Epidermal melanocyte (primary cell): ENCODE results near the gene SPOCK3.
"Not testable (repeated sequence)": the region's sequence is repeated elsewhere in the genome, so short reads cannot be mapped to it uniquely, and the experiment has no call there.

ENCODE experiments used
- DNase-seq: peaks from one replicate; pipeline ENCODE4 v3.0.0; 2011; ENCODE audit warnings: low spot score; ENCODE audit not compliant: insufficient read length

Gene SPOCK3

GRCh38 chr4:166827167-166827566, 407.1 kb downstream of the SPOCK3 start:
- no peak for DNase-seq

DNA sequence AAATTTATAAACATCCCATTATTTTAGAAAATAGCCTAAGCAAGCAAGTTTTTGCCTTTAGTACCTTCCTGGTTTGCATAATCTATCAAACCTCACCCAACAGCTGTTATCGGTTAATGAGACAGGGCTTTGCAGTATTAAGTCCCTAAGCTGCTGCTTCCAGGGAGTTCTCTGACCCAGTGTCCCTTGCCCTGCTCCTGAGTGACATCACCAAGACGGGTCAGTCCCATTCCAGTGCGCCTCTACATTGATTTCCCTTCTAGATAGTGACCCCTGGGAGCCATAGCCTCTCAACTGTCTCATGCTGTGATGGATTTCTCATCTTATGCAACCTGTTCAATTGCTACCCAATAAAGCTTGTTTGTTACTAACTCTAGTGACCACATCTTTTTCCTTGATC, 410.4 kb downstream of the SPOCK3 start:
- DNase-seq, result no peak

GRCh38 chr4:166823126-166823525, 411.2 kb downstream of the SPOCK3 start:
- no peak for DNase-seq

DNA sequence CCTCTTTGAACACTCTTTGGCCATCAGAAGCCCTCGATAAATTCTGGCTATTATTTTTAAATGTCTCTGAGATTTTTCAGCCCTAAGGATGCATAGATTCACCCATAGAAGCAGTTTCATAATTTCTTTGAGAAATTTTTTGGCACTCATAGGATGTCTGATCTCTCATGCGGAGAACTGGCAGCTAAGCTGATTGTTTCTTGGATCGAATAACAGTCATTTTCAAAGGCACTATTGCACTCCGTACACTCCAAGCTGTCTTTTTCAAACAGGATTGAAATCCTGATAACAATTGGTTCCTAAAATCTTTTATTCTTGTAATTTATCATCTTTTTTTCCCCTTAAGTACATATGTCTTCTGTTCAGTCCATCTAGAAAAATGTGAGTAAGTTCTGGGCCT, 411.9 kb downstream of the SPOCK3 start:
- no peak for DNase-seq

DNA sequence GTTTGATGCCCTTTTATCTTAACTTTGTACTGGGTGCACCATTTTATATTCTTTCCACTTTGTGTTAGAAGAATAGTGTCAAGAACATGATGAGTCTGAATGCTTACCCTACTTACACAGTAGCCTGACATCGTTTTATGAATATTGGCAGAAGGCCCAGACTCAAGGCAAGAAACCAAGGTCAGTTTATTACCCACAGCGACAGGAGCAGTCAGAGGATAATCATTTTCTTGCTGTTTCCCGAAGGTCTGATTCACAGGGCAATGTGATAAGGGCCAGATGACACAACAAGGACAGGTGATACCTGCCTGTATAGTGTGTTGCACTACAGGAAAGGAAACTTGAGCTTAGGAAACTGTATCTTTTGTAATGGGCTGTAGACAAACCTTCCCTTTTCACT, 417.4 kb downstream of the SPOCK3 start:
- DNase-seq, result no peak

GRCh38 chr4:166808380-166808779, 425.9 kb downstream of the SPOCK3 start:
- DNase-seq, result no peak

DNA sequence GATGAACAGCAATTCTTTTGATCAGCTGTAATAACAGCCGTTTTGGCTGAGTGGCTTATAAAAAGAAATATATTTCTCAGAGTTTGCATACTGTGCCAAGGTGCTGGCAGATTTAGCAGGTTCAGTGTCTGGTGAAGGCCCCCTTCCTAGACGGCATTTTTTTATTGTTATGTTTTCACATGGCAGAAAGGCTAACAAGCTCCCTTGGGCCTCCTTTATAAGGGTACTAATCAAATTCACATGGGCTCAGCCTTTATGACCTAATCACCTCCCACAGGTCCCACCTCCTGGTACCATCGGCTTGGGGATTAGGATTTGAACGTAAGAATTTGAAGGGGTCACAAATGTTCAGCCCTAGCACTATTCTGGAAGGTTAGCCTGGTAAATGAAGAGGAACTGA, 431.9 kb downstream of the SPOCK3 start:
- no peak for DNase-seq

- no peak for DNase-seq
Observed at GRCh38 chr4:166798126-166798525, 436.2 kb downstream of the SPOCK3 start.

- DNase-seq, result no peak
Observed at GRCh38 chr4:166777760-166778159, 456.5 kb downstream of the SPOCK3 start.

GRCh38 chr4:166763018-166763417, 471.3 kb downstream of the SPOCK3 start:
- DNase-seq, result no peak

DNA sequence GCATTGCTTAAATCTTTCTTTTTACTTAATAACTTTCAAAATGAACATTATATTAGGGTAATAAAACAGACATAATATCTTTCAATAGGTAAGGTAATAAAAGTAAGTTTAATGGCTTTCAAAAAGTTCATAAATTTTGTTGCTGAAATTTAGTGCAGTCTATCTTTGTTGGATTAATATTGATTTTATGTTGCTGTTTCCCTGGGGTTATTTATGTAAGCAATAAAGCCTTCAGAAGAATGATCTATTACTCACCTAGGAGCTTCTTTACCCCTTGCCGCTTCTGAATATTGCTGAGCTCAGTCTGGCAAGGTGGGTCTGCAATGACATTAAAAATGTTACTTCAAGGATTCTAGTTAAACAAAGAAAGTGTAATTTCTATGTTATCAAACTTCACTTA, 492.6 kb downstream of the SPOCK3 start:
- no peak for DNase-seq

GRCh38 chr4:166739215-166739614, 495.1 kb downstream of the SPOCK3 start:
- not testable (repeated sequence) for DNase-seq

- DNase-seq, result no peak
Observed at GRCh38 chr4:166737430-166737829, 496.9 kb downstream of the SPOCK3 start.

GRCh38 chr4:166735553-166735952, 498.7 kb downstream of the SPOCK3 start:
- no peak for DNase-seq

DNA sequence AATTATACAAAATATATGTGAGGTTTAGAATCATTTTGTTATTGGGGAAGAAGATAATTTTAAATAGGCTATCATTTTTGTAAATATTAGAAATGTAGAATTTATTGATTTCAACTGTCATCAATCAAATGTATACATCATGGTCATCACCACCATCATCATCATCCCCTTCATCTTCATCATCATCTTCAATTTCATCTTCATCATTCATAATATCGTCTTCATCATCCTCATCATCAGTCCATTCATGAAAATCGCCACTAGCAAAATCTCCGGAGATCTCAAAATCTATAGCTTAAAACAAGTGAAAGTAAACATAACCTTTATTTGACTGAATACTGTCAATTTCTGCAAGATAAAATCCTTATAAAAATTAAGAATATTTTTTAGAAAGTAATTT, 499.5 kb downstream of the SPOCK3 start:
- DNase-seq, result no peak

DNA sequence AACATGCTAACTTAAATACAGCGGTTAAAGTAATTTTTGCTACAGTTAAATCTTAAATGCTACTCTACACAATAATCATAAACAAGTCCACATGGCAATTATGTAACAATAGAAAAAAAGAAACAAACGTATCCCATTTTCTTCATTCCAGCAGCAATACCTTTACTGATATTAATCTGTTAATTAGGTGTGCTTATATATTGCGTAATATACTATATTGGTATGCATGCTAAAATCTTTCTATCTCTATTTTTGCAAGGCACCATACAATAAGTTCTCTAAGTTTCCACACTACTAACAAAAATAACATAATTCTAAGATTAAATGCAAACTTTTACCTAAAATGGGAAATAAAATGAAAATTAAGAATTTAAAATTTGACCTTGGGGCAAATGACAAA, 500.6 kb downstream of the SPOCK3 start:
- DNase-seq, result no peak

DNA sequence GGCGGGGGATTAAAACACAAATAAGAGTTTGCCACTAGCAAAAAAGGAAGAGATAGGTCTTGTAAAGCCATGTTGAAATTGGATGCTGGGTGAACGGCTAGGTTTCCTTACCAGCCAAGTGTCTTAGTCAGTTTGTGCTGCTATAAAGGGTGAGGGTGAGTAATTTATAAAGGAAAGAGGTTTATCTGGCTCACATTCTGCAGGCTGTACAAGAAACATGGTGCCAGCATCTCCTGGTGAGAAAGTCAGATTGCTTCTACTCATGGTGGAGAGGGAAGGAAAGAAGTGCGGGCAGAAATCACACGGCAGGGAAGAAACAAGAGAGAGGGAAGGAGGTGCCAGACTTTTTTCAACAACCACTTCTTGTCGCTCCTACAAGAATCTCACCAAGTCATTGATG, 507.5 kb downstream of the SPOCK3 start:
- no peak for DNase-seq

DNA sequence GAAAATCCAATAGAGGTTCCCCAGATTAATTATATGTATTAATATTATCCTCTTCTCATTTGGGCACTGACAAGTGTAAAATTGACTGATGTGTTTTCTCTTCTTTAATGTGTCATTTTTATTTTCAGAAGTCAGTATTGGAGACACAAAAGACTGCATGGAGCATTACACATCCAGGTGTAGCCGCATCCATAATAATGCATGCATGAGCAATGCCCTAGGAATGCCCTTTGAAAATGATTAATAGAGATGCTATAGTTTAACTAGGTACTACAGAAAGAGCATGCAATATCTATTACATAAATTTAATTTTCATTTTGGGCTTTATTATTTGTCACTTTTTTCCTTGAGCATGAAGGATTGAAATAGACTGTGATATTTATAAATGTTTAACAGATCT, 509.9 kb downstream of the SPOCK3 start:
- DNase-seq, result no peak

- DNase-seq, result no peak
Observed at GRCh38 chr4:166723532-166724140, 510.7 kb downstream of the SPOCK3 start.

DNA sequence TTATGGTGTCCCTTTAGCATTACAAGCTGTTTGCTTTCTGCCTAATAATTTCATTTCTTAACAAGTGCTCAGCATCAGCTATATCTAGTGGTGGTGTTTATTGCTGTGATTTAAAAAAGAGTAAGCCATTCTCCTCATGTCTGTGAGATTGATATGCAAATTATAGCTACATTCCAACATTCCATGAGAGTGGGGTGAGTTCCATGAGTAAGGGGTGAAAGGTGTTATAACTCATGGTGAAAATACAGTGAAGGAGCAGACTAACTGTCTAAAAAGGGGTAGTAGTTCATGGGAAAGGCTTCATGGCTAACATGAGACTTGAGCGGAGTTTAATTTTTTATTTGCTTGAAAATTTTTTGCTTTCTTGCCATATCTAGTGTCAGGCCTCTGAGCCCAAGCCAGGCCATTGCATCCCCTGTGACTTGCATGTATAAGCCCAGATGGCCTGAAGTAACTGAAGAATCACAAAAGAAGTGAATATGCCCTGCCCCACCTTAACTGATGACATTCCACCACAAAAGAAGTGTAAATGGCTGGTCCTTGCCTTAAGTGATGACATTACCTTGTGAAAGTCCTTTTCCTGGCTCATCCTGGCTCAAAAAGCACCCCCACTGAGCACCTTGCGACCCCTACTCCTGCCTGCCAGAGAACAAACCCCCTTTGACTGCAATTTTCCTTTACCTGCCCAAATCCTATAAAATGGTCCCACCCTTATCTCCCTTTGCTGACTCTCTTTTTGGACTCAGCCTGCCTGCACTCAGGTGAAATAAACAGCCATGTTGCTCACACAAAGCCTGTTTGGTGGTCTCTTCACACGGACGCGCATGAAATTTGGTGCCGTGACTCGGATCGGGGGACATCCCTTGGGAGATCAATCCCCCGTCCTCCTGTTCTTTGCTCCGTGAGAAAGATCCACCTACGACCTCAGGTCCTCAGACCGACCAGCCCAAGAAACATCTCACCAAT, 518.3 kb downstream of the SPOCK3 start:
- DNase-seq, result not testable (repeated sequence)

GRCh38 chr4:166700592-166700991, 533.7 kb downstream of the SPOCK3 start:
- no peak for DNase-seq

GRCh38 chr4:166688835-166689234, 545.5 kb downstream of the SPOCK3 start:
- no peak for DNase-seq

DNA sequence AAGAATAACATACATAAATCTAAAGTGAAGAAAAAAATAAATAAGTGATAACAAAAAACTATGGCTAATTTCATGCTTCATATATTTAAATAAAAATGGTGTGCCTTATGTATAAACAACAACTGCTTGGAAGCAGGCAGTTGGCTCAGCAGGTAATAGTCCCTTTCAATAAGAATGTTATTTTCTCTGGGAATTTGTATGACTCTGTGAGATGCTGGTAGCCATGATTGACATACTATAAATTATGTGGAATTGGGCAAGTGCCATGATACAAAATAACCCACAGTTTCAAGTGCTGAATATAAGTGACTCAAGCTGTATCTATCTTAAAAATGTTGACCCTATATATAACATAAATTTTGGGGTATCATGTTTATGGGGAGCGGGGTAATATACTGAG, 546.5 kb downstream of the SPOCK3 start:
- DNase-seq, result no peak
